ENCODE measurements around the gene ARL14EP.

ARL14EP gene

DNA sequence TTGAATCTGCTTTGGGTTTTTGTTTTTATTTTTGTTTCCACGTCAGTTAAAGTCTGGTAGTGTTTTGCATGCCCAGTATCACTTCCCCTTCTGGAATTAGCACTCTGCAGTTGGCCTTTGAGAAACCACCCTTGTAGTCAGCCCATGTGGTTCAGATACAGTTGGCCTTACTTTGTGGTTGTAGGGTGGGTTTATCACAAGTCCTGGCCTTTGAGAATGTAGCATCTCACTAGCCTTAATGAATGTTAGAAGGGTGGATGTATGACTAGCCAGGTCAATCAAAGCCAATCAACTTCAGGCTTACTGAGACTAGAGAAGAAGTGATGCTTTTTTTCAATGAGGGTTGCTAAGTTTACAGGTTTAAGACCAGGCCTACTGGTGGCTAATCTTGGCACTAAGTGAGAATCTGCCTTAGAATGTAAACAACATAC lies 19.8 kb downstream of the ARL14EP start:
- DNase-seq (ENCODE audit: low read depth in 2 of 2): no peak
- no peak for TF ChIP-seq CTCF (IDR thresholded peaks at IDR 0.05; ENCODE audit: low read depth, low read length)
- no peak overlapping the region for H3K4me3 ChIP-seq (replicated peaks in 1 of 2; ENCODE audit: low read depth in 2 of 2, low read length in 2 of 2)

GRCh38 chr11:30344085-30344484 lies 21.2 kb downstream of the ARL14EP start:
- no peak for TF ChIP-seq CTCF (IDR thresholded peaks at IDR 0.05; ENCODE audit: low read depth, low read length)
- H3K4me3 ChIP-seq (replicated peaks in 1 of 2; ENCODE audit: low read depth in 2 of 2, low read length in 2 of 2): no peak overlapping the region
- no peak for DNase-seq (ENCODE audit: low read depth in 2 of 2)

DNA sequence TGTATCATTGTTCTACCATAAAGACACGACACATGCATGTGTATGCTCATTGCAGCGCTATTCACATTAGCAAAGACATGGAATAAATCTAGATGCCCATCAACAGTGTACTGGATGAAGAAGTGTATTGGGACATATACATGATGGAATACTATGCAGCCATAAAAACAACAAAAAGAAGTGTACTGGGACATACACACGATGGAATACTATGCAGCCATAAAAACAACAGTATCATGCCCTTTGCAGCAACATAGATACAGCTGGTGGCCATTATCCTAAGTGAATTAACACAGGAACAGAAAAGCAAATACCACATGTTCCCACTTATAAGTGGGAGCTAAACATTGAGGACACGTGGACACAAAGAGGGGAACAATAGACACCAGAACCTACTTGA lies 22.7 kb downstream of the ARL14EP start:
- no peak overlapping the region for H3K4me3 ChIP-seq (replicated peaks in 1 of 2; ENCODE audit: low read depth in 2 of 2, low read length in 2 of 2)
- no peak for TF ChIP-seq CTCF (IDR thresholded peaks at IDR 0.05; ENCODE audit: low read depth, low read length)
- no peak for DNase-seq (ENCODE audit: low read depth in 2 of 2)

- no peak overlapping the region for H3K4me3 ChIP-seq (replicated peaks in 1 of 2; ENCODE audit: low read depth in 2 of 2, low read length in 2 of 2)
- TF ChIP-seq CTCF (IDR thresholded peaks at IDR 0.05; ENCODE audit: low read depth, low read length): peak; percentile 52
- DNase-seq (ENCODE audit: low read depth in 2 of 2): peak; percentile 71 to 74
Observed at GRCh38 chr11:30346068-30346688, 23.3 kb downstream of the ARL14EP start.

DNA sequence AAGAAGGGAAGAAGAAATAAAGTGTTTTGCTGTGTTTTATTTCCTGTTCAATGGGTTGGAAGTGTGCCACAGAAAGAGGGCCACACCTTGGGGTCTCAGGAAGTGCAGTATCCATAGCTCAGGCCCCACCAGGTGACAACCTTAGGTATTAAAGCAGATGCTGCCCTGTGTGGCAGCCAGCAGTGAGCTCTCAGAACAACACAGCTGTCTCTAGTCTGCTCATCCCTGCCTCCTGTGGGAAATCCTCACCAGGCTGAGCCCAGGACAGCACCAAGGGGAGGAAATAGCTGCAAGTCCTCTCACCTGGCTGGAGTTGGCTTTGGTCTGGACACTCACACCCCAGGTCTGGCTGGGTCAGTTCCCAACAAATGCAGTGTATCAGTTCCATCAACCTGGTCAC lies 25.1 kb downstream of the ARL14EP start:
- no peak overlapping the region for H3K4me3 ChIP-seq (replicated peaks in 1 of 2; ENCODE audit: low read depth in 2 of 2, low read length in 2 of 2)
- DNase-seq (ENCODE audit: low read depth in 2 of 2): no peak
- TF ChIP-seq CTCF (IDR thresholded peaks at IDR 0.05; ENCODE audit: low read depth, low read length): no peak

- no peak for DNase-seq (ENCODE audit: low read depth in 2 of 2)
- no peak for TF ChIP-seq CTCF (IDR thresholded peaks at IDR 0.05; ENCODE audit: low read depth, low read length)
Observed at GRCh38 chr11:30349885-30350284, 27.0 kb downstream of the ARL14EP start.

DNA sequence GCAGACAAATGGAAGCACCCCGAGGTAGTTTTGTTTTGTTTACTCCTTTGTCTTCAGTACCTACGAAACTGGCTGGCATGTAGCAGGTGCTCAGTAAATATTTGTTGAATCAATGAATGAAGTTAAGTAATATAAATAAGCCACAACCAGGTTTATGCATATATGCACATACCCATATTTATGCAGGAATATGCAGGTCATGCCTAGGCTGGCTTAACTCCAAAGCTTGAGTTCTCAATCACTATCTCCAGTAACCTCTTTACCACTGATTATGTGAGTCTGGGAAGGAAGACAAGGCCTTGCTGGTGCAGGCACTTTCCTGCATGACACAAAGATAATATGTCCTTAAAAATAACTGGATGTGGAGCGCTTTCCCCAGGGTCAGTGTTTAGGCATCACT lies 27.5 kb downstream of the ARL14EP start:
- H3K4me3 ChIP-seq (replicated peaks in 1 of 2; ENCODE audit: low read depth in 2 of 2, low read length in 2 of 2): no peak overlapping the region
- DNase-seq (ENCODE audit: low read depth in 2 of 2): no peak
- no peak for TF ChIP-seq CTCF (IDR thresholded peaks at IDR 0.05; ENCODE audit: low read depth, low read length)

More at GRCh38 chr11:30349885-30350284, 27.0 kb downstream of the ARL14EP start:
- H3K4me3 ChIP-seq (replicated peaks in 1 of 2; ENCODE audit: low read depth in 2 of 2, low read length in 2 of 2): no peak overlapping the region
